Lower lobe of right lung (tissue), 2 donors: ENCODE measurements around the gene ZCCHC2. TPM values are rescaled to one million over a fixed set of nuclear protein-coding genes. Genes with fewer than 3 reads are reported as not detected.

Experiments used
- ATAC-seq, 2 donors: fragments of 200-7000 bp; cut with Tn5 transposase; one replicate each; pipeline ENCODE4 v1.9.1; 2020 to 2022; ENCODE audit warnings: mild to moderate bottlenecking in 2 of 2, moderate library complexity in 2 of 2
- DNase-seq: peaks from one replicate; pipeline ENCODE4 v3.0.0-alpha.2; 2020
- H3K27ac ChIP-seq: fragments of 200-600 bp; one replicate; pipeline ENCODE4 v1.8.0; 2022
- H3K27me3 ChIP-seq: fragments of 200-600 bp; one replicate; pipeline ENCODE4 v1.8.0; 2022; ENCODE audit warnings: low read depth
- H3K36me3 ChIP-seq: fragments of 200-600 bp; one replicate; pipeline ENCODE4 v1.8.0; 2022; ENCODE audit warnings: mild to moderate bottlenecking
- H3K4me1 ChIP-seq: fragments of 200-600 bp; one replicate; pipeline ENCODE4 v1.8.0; 2022
- H3K4me3 ChIP-seq: fragments of 200-600 bp; one replicate; pipeline ENCODE4 v1.8.0; 2022; ENCODE audit warnings: mild to moderate bottlenecking
- H3K9me3 ChIP-seq: fragments of 200-600 bp; one replicate; pipeline ENCODE4 v1.8.0; 2022
- intact Hi-C: fragments of 100-400 bp; cut with DNase I; formaldehyde crosslinking; loops from one replicate; pipeline ENCODE4 v1.11.0; 2022
- long read RNA-seq: library from polyadenylated mRNA; unstranded; transcript quantifications from one replicate; pipeline ENCODE4 v2.0.0, GENCODE V29; 2021
- total RNA-seq: library from RNA; stranded (reverse); fragmentation: NEBNext Ultra II Directional; extraction: Animal tissue kit (Norgen Biotek cat#: 25700); gene quantifications from one replicate; pipeline ENCODE4 v1.2.1, GENCODE V29; 2021
- TF ChIP-seq, protein P1 (sequence below): fragments of 200-600 bp; IDR thresholded peaks from one replicate; pipeline ENCODE4 v1.8.0; 2022; ENCODE audit warnings: antibody characterized with exemption, mild to moderate bottlenecking
- donor health status: DM: no; HTN: yes; CAD: no; lungs with severe emphysema.

Gene ZCCHC2
- 51.9 TPM for total RNA-seq
- long read RNA-seq, full-length matches to known transcripts: 2 of 16 reads
- long read RNA-seq, partial matches to known transcripts: 10 of 16 reads
- long read RNA-seq, other reads (novel, unspliced or antisense): 4 of 16 reads

GRCh38 chr18:62522504-62523254 is at the start of gene ZCCHC2:
Gene ZCCHC2, plus strand, starts transcription at chr18:62523025. Its CDS starts 400 bp downstream, at chr18:62523425.
- Histone ChIP-seq H3K4me1 (peaks cover 37% of the 10 kb centered on the region), H3K36me3 (no peaks in the 10 kb centered on the region), H3K27me3 (no peaks in the 10 kb centered on the region), H3K4me3 (peak within 1 kb of the TSS; percentile 92), H3K27ac (peak within 1 kb of the TSS; percentile 97), H3K9me3 (no peaks in the 10 kb centered on the region)
- ATAC-seq: peak; percentile 90 to 94
- peak; percentile 97 for DNase-seq
- intact Hi-C loops: no loop called here
- TF ChIP-seq, protein P1, sequence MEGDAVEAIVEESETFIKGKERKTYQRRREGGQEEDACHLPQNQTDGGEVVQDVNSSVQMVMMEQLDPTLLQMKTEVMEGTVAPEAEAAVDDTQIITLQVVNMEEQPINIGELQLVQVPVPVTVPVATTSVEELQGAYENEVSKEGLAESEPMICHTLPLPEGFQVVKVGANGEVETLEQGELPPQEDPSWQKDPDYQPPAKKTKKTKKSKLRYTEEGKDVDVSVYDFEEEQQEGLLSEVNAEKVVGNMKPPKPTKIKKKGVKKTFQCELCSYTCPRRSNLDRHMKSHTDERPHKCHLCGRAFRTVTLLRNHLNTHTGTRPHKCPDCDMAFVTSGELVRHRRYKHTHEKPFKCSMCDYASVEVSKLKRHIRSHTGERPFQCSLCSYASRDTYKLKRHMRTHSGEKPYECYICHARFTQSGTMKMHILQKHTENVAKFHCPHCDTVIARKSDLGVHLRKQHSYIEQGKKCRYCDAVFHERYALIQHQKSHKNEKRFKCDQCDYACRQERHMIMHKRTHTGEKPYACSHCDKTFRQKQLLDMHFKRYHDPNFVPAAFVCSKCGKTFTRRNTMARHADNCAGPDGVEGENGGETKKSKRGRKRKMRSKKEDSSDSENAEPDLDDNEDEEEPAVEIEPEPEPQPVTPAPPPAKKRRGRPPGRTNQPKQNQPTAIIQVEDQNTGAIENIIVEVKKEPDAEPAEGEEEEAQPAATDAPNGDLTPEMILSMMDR: no peak

DNA sequence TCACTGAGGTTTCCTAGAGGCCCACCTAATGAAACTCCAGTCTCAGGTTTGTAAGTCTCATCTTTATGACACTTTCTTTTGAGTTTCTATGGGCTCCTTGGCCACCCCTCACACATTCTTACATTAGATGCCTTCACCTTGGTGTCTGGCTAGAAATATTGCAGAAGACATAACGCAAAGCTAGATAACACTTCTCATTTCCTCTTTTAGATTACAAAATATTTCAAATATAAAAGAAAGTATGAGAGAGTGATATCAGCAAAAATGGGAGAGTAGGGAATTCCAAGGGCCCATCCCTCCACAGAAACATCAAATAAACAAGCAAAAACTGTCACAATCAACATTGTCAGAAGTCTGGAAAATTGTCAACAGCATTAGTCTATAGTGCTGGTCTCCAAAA is 43.3 kb upstream of the ZCCHC2 start:
- intact Hi-C loops: no loop called here
- TF ChIP-seq, protein P1: no peak
- Histone ChIP-seq H3K9me3 (peaks cover 11% of the 10 kb centered on the region), H3K36me3 (no peaks in the 10 kb centered on the region), H3K4me3 (no peak overlapping the region), H3K27me3 (no peaks in the 10 kb centered on the region), H3K27ac (no peak overlapping the region), H3K4me1 (no peaks in the 10 kb centered on the region)
- ATAC-seq: no peak
- no peak for DNase-seq

DNA sequence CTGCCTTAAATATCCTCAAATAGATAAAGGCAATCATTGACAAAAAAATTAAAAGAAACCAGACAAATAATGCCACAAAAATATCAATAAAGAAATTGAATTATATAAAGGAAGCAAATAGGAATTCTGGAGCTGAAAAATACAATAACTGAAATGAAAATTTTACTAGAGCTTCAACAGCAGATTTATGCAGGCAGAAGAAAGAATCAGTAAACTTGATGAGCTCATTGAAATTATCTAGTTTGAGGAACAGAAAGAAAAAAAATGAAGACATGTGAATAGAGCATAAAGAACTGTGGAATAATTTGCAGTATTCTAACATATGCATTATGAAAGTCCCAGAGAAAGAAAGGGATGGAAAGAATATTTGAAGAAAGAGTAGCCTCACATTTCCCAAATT is 41.9 kb upstream of the ZCCHC2 start:
- Histone ChIP-seq H3K36me3 (no peaks in the 10 kb centered on the region), H3K4me1 (no peaks in the 10 kb centered on the region), H3K27me3 (no peaks in the 10 kb centered on the region), H3K4me3 (no peak overlapping the region), H3K9me3 (peaks cover 11% of the 10 kb centered on the region), H3K27ac (no peak overlapping the region)
- ATAC-seq: no peak
- intact Hi-C loops: no loop called here
- TF ChIP-seq, protein P1: no peak
- DNase-seq: no peak

GRCh38 chr18:62484941-62485340 is 37.9 kb upstream of the ZCCHC2 start:
- Histone ChIP-seq H3K4me1 (no peaks in the 10 kb centered on the region), H3K9me3 (peaks cover 11% of the 10 kb centered on the region), H3K4me3 (no peak overlapping the region), H3K27ac (no peak overlapping the region), H3K36me3 (no peaks in the 10 kb centered on the region), H3K27me3 (no peaks in the 10 kb centered on the region)
- TF ChIP-seq, protein P1: no peak
- DNase-seq (no peak), ATAC-seq (no peak)
- intact Hi-C loops: no loop called here

DNA sequence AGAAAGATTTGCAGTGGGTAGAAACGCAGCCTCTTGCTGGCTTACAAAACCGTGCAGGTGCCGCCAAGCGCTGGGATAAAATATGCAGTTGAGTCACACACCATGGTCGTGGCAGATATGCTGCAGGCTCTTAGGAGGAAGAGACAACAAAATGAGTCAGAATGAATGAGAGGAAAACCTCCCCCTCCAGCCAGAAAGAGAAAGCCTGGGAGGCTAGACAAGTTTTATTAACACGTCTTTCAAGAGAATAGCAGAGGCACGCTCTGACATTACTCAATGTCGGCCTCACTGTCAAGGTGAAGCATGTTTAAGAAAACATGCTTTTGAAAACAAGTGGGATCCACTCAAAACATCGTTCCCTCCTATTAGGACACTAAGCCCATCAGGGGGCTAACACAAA is 37.1 kb upstream of the ZCCHC2 start:
- Histone ChIP-seq H3K4me3 (no peak overlapping the region), H3K27me3 (no peaks in the 10 kb centered on the region), H3K9me3 (peaks cover 6% of the 10 kb centered on the region), H3K4me1 (no peaks in the 10 kb centered on the region), H3K27ac (no peak overlapping the region), H3K36me3 (no peaks in the 10 kb centered on the region)
- DNase-seq: no peak
- ATAC-seq: peak; percentile 60 to 89
- intact Hi-C loops: no loop called here
- TF ChIP-seq, protein P1: no peak
